D341Med (cell line): Measurements from ENCODE around the gene TMEM52.

Source experiments
- DNase-seq: peaks from one replicate; pipeline ENCODE4 v3.0.0; 2012; ENCODE audit warnings: low spot score

TMEM52 gene

GRCh38 chr1:1872329-1872994 is 46.6 kb downstream of the TMEM52 start:
- no peak for DNase-seq

DNA sequence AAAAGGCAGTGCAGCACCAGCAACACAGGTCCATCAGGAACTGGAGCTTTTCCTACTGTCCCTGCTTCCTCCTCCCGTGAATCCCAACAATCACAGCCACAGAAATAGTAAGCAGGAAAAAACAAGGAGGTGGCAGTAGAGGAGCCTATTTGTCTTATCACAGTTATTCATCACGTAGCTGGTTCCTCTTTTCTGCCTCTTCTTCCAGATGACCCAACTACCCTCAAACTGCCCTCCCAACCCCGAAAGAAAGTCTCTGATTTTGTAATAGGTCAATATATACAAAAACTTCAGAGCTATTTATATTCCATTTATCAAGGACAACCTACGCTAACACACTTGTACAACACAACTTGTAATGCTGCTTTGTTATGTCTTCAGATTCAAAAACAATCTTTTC is 49.6 kb downstream of the TMEM52 start:
- DNase-seq, result no peak
